ENCODE measurements around the gene PXYLP1.
A peak's percentile ranks its signal among the peaks of the same experiment; 100 is the strongest.

PXYLP1 gene

GRCh38 chr3:141250828-141251227, 19.2 kb downstream of the PXYLP1 start:
- no peak for DNase-seq

DNA sequence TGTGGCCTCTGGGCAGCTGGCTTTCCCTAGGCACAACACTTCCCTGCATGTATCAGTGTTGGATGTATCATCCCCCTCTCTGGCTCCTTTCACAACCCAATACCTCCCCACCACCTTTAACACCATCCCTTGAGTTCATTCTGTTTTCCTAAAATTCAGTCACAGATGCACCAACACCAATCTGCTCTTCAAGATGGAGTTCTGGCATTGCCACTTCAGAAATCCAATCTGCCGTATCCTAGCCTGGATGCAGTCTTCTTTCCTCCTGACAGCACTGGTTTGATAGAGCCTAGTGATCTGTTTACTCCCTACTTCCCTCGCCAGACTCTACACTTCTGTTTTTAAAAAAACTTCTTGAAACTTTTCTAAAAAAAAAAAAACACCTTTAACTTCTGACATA, 21.7 kb downstream of the PXYLP1 start:
- DNase-seq: no peak

- no peak for DNase-seq
These were observed 22.2 kb downstream of the PXYLP1 start for GRCh38 chr3:141253811-141254210.

DNA sequence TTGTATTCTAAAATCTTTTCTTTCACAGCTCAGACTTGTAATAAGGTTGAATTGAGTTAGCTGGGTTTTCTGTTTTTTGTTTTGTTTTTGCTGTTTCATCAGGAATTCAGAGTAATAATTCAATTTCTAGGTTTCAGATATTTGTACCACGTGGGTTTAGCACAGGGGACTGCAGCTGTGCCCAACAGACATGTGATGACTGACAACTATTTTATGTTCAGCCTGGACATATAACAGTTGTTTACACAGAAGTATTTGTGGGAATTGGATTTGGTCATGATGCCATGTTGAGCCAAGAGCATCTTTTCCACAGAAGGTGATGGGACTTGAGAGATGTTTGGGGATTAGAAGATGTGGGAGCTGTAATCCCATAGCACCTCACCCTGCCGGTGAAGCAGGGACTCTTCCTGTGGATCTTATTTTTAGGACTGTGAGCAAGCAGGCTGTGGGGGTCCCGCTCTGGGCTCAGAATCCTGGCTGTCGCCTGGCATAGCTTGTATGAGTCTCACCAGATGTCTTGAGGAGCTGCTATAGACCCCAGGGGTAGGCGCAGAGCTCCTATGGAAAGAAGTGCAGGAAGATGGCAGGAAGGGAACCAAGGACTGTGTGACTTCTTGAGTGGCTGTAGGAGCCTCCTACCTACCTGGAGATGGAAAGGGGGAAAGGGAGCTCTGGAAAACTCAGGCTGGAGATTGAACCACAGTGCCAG, 23.7 kb downstream of the PXYLP1 start:
- no peak for DNase-seq

DNA sequence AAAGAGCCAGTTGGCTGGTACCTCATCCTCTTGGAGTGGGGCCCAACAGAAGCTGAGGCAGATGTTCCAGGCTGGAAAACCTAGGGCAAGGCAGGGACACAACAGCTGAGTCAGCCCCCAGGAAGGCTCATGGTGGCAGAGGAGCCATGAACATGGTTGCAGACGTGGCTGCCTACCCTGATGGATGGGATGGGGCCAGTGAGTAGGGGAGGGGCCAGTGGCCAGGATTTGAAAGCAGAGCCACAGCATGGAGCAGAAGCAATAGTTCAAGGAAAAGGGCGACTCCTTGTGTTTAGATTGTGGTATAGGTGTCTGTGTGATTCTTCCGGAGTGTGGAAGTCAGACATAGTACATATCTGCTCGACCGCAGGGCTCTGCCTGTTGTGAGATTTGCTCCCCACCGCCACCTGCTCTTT, 24.2 kb downstream of the PXYLP1 start:
- peak; percentile 64 for DNase-seq

GRCh38 chr3:141256820-141257219, 25.2 kb downstream of the PXYLP1 start:
- no peak for DNase-seq

DNA sequence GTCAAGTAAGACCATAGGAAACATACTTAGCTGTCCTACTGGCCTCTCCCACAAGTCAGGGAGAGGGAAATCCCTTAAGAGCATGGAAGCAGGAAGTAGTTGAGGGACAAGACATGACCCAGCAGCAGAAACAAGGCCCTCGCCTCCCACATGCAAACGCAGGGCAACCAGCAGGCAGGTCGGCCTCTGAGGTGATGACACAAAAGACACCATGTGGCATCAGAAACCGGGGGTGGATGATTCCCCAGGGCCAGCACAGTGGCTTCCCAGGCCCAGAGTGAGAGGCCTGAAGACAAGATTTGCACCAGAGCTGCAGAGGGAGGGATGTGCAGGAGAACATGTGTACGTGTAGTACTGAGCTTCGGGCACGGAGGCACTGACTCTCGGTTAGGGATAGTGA, 26.3 kb downstream of the PXYLP1 start:
- DNase-seq: no peak

GRCh38 chr3:141258973-141259372, 27.3 kb downstream of the PXYLP1 start:
- no peak for DNase-seq

DNA sequence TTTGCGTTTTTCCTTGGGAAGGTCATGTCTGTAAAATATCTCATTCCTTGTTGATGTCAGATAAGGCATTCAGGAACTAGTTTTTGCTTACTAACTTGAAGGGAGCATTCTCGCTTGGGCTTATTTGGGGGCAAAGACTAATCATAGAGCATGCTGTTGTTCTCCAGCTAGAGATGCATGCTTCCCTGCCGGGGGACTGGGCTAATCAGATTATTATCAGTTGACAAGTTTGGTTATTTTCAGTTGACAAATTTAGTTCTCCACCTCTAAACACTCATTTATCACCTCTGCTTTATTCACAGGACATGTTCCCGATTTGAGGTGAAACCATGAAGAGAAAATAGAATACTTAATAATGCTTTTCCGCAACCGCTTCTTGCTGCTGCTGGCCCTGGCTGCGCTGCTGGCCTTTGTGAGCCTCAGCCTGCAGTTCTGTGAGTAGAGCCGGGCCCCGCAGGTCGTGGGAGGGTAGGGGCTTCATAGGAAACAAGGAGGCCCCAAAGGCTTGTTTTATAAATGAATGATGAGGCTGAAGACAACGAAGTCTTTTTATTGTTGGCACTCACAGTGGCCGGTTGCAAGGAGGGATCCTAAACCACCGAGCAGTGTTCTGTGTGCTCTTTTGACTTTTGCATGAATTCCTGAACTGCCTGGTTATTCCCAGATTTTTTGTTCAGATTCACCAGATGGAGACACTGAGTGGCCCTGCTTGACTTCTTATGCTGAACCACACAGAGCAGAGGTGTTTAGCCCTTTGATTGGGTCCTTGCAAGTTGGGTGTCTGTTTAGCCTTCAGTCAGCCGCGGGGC, 28.4 kb downstream of the PXYLP1 start:
- DNase-seq: no peak

DNA sequence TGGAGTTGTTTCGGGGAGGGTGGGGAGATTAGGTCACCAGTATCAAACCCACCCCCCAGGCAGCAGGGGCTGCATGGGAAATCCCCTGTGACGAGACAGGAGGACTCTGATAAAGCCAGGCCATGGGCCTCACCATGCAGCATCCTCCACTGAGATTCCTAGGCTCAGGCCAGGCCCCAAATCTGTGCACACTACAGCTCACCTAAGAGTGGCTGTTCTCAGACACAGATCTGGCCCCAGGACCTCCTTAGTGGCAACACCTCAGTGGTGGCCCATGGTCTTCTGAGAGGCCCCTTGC, 29.0 kb downstream of the PXYLP1 start:
- no peak for DNase-seq

DNA sequence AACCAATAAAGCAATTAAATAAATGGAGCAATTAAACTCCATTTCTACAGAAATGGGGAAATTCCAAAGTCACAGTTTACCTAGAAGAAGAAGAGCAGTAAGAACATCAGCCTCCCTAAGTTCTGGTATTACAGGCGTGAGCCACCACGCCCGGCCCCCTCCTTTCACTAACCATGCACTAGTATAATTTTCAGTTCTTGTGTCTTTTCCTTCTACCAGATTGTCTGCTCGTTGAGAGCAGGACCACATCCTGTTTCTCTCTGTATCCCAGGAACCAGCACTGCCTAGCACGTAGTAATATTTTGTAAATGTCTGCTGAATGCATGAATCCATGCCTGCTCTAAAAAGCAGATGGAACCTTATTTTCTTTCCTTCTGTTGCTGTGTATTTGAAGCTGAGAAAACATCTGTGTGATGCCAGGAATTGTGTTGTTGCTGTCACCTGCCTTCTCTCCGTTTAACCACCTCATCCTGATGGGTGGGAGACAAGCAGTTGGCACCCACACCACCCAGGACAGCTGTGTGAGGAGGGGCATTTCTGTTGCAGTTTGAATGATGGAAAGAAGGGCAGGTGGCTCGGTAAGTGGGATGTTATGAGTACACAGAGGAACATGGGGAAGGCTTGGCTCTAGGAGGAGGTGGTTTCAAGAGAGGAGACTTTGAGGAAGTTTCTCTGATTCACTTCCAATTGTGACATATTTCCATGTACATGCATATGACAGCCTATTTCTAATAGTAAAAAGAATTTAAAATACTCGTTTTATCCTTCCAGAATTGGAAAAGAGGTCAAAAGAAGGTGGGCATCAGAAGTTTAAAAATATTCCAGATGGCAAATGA, 30.1 kb downstream of the PXYLP1 start:
- peak; percentile 23 for DNase-seq

GRCh38 chr3:141262308-141262705, 30.7 kb downstream of the PXYLP1 start:
- no peak for DNase-seq

GRCh38 chr3:141266186-141266585, 34.6 kb downstream of the PXYLP1 start:
- DNase-seq: peak; percentile 18

GRCh38 chr3:141266797-141267555, 35.4 kb downstream of the PXYLP1 start:
- DNase-seq: peak; percentile 70

GRCh38 chr3:141267629-141268028, 36.0 kb downstream of the PXYLP1 start:
- DNase-seq: no peak

DNA sequence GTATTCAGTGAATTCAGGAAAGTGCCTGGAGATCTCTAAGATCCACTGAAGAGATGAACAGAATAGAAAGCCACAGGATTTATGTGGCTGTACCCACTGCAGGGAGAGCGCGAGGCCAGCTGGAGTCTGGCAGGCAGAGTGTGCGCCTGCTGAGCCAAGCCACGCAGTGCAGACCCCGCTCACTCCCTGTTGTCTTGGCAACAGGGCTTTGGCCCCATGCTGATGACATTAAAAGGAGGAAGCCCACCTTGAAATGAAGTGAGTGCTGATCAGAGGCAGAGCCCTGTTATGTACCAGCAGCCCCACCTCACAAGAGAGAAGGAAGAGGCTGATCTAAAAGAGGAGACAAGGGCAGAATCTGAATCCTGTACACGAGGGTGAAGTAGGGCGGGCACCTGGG, 36.7 kb downstream of the PXYLP1 start:
- peak; percentile 21 for DNase-seq

GRCh38 chr3:141268791-141269190, 37.2 kb downstream of the PXYLP1 start:
- no peak for DNase-seq

DNA sequence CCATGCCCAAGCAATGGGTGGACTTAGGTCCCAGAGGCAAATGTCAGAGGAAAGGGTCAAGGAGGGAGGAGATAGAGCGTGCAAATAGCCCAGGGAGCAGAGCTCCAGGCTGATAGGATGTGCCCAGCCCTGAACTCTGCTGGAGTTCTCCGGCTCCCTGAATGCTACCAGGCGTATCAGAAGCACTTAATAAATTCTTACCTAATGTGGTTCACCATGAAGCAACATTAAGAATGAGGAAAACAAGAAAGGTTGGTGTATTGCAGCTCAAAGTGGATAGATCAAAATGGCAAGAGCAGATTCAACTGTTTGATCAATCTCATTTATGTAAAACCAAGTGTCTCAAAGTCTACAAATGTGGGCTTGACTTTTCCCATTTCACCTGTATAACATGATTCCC, 38.3 kb downstream of the PXYLP1 start:
- DNase-seq: no peak

- no peak for DNase-seq
These were observed 39.8 kb downstream of the PXYLP1 start for GRCh38 chr3:141271279-141272030.

GRCh38 chr3:141272906-141273662, 41.5 kb downstream of the PXYLP1 start:
- no peak for DNase-seq

GRCh38 chr3:141273700-141274410, 42.2 kb downstream of the PXYLP1 start:
- no peak for DNase-seq
